HEK293 (cell line): ENCODE results near the gene BCLAF1.
A peak's percentile ranks its signal among the peaks of the same experiment; 100 is the strongest.

ENCODE experiments used
- GFI1B ChIP-seq: fragments of 450-650 bp; formaldehyde crosslinking; IDR thresholded peaks from 2 replicates; pipeline ENCODE4 v1.5.1; 2016; ENCODE audit warnings: missing biosample characterization, missing genetic modification characterization
- GLI2 ChIP-seq: fragments of 450-650 bp; formaldehyde crosslinking; IDR thresholded peaks from 2 replicates; pipeline ENCODE4; 2017; ENCODE audit warnings: missing biosample characterization, missing genetic modification characterization, low read depth, borderline replicate concordance
- KLF1 ChIP-seq: fragments of 450-650 bp; formaldehyde crosslinking; IDR thresholded peaks from 2 replicates; pipeline ENCODE4 v1.5.1; 2016; ENCODE audit warnings: missing biosample characterization, missing genetic modification characterization
- KLF7 ChIP-seq: fragments of 450-650 bp; formaldehyde crosslinking; IDR thresholded peaks from 2 replicates; pipeline ENCODE4 v1.5.1; 2016; ENCODE audit warnings: missing biosample characterization, missing genetic modification characterization, borderline replicate concordance
- MYNN ChIP-seq: fragments of 450-650 bp; formaldehyde crosslinking; IDR thresholded peaks from 2 replicates; pipeline ENCODE4 v1.5.1; 2016; ENCODE audit warnings: missing biosample characterization, missing genetic modification characterization, borderline replicate concordance
- OVOL3 ChIP-seq: fragments of 450-650 bp; formaldehyde crosslinking; IDR thresholded peaks from 2 replicates; pipeline ENCODE4 v1.5.1; 2016; ENCODE audit warnings: missing biosample characterization, missing genetic modification characterization
- PRDM10 ChIP-seq: fragments of 450-650 bp; formaldehyde crosslinking; IDR thresholded peaks from 2 replicates; pipeline ENCODE4 v1.5.1; 2016; ENCODE audit warnings: missing biosample characterization, missing genetic modification characterization
- TRIM28 ChIP-seq: IDR thresholded peaks from 2 replicates; pipeline ENCODE4 v1.6.1; 2011; ENCODE audit warnings: low read length, control low read depth, borderline replicate concordance
- ZBTB1 ChIP-seq: fragments of 450-650 bp; formaldehyde crosslinking; IDR thresholded peaks from 2 replicates; pipeline ENCODE4 v1.5.1; 2016; ENCODE audit warnings: missing biosample characterization, missing genetic modification characterization
- ZBTB11 ChIP-seq: fragments of 450-650 bp; formaldehyde crosslinking; conservative IDR thresholded peaks from 2 replicates; pipeline ENCODE4 v1.5.1; 2016; ENCODE audit warnings: low read depth, missing biosample characterization, missing genetic modification characterization
- ZBTB49 ChIP-seq: fragments of 450-650 bp; formaldehyde crosslinking; IDR thresholded peaks from 2 replicates; pipeline ENCODE4 v1.5.1; 2016; ENCODE audit warnings: missing biosample characterization, missing genetic modification characterization, low read depth
- ZFP69B ChIP-seq: fragments of 450-650 bp; formaldehyde crosslinking; IDR thresholded peaks from 2 replicates; pipeline ENCODE4 v1.5.1; 2016; ENCODE audit warnings: missing biosample characterization, missing genetic modification characterization
- ZNF169 ChIP-seq: fragments of 450-650 bp; formaldehyde crosslinking; IDR thresholded peaks from 2 replicates; pipeline ENCODE4 v1.5.1; 2016; ENCODE audit warnings: missing biosample characterization, missing genetic modification characterization
- ZNF292 ChIP-seq: fragments of 450-650 bp; formaldehyde crosslinking; IDR thresholded peaks from 2 replicates; pipeline ENCODE4 v1.5.1; 2016; ENCODE audit warnings: low read depth, missing biosample characterization, missing genetic modification characterization, borderline replicate concordance
- ZNF324 ChIP-seq: fragments of 450-650 bp; formaldehyde crosslinking; IDR thresholded peaks from 2 replicates; pipeline ENCODE4 v1.5.1; 2016; ENCODE audit warnings: missing biosample characterization, missing genetic modification characterization
- ZNF394 ChIP-seq: fragments of 450-650 bp; formaldehyde crosslinking; IDR thresholded peaks from 2 replicates; pipeline ENCODE4 v1.5.1; 2016; ENCODE audit warnings: missing biosample characterization, missing genetic modification characterization, mild to moderate bottlenecking, moderate library complexity, borderline replicate concordance
- ZNF398 ChIP-seq: fragments of 450-650 bp; formaldehyde crosslinking; IDR thresholded peaks from 2 replicates; pipeline ENCODE4 v1.5.1; 2017; ENCODE audit warnings: missing biosample characterization, missing genetic modification characterization
- ZNF423 ChIP-seq: fragments of 450-650 bp; formaldehyde crosslinking; IDR thresholded peaks from 2 replicates; pipeline ENCODE4 v1.5.1; 2016; ENCODE audit warnings: missing biosample characterization, missing genetic modification characterization
- ZNF433 ChIP-seq: fragments of 450-650 bp; formaldehyde crosslinking; IDR thresholded peaks from 2 replicates; pipeline ENCODE4 v1.5.1; 2016; ENCODE audit warnings: missing biosample characterization, missing genetic modification characterization, low read depth
- ZNF560 ChIP-seq: fragments of 450-650 bp; formaldehyde crosslinking; IDR thresholded peaks from 2 replicates; pipeline ENCODE4 v1.5.1; 2017; ENCODE audit warnings: missing biosample characterization, missing genetic modification characterization, borderline replicate concordance
- ZNF585B ChIP-seq: fragments of 450-650 bp; formaldehyde crosslinking; IDR thresholded peaks from 2 replicates; pipeline ENCODE4 v1.5.1; 2016; ENCODE audit warnings: missing biosample characterization, missing genetic modification characterization
- ZNF624 ChIP-seq: fragments of 450-650 bp; formaldehyde crosslinking; IDR thresholded peaks from 2 replicates; pipeline ENCODE4 v1.5.1; 2017; ENCODE audit warnings: missing biosample characterization, missing genetic modification characterization
- ZNF654 ChIP-seq: fragments of 450-650 bp; formaldehyde crosslinking; IDR thresholded peaks from 2 replicates; pipeline ENCODE4 v1.5.1; 2016; ENCODE audit warnings: low read depth, missing biosample characterization, missing genetic modification characterization
- ZNF677 ChIP-seq: fragments of 450-650 bp; IDR thresholded peaks from 2 replicates; pipeline ENCODE4 v1.5.0; 2018; ENCODE audit warnings: missing biosample characterization, mild to moderate bottlenecking, missing genetic modification characterization, moderate library complexity
- ZNF747 ChIP-seq: fragments of 450-650 bp; formaldehyde crosslinking; IDR thresholded peaks from 2 replicates; pipeline ENCODE4 v1.5.1; 2016; ENCODE audit warnings: missing biosample characterization, missing genetic modification characterization
- ZNF777 ChIP-seq: fragments of 450-650 bp; formaldehyde crosslinking; IDR thresholded peaks from 2 replicates; pipeline ENCODE4 v1.5.1; 2017; ENCODE audit warnings: missing biosample characterization, missing genetic modification characterization, borderline replicate concordance
- ZNF837 ChIP-seq: fragments of 450-650 bp; formaldehyde crosslinking; IDR thresholded peaks from 2 replicates; pipeline ENCODE4 v1.5.1; 2016; ENCODE audit warnings: missing biosample characterization, missing genetic modification characterization
- TF ChIP-seq, protein P1 (sequence below): fragments of 450-650 bp; formaldehyde crosslinking; IDR thresholded peaks from 2 replicates; pipeline ENCODE4 v1.5.1; 2016; ENCODE audit warnings: missing biosample characterization, missing genetic modification characterization

BCLAF1 gene

GRCh38 chr6:136226027-136226673 lies 63.5 kb downstream of the BCLAF1 start (continued):
- TF ChIP-seq ZBTB49 (tag by site-specific recombination) (no peak), ZNF560 (no peak), ZNF677 (tag by site-specific recombination) (no peak), ZBTB1 (tag by site-specific recombination) (no peak), TRIM28 (no peak), ZNF624 (tag by site-specific recombination) (no peak), MYNN (tag by site-specific recombination) (no peak), OVOL3 (tag by site-specific recombination) (no peak), PRDM10 (tag by site-specific recombination) (no peak), ZNF324 (tag by site-specific recombination) (no peak), KLF7 (tag by site-specific recombination) (no peak), ZFP69B (no peak), ZBTB11 (no peak), KLF1 (tag by site-specific recombination) (no peak), ZNF398 (tag by site-specific recombination) (no peak), ZNF433 (no peak), ZNF292 (tag by site-specific recombination) (no peak), ZNF585B (tag by site-specific recombination) (no peak), ZNF777 (tag by site-specific recombination) (no peak), GFI1B (tag by site-specific recombination) (no peak), ZNF654 (tag by site-specific recombination) (peak; percentile 99), ZNF169 (no peak), ZNF423 (tag by site-specific recombination) (no peak), GLI2 (tag by site-specific recombination) (no peak), ZNF747 (tag by site-specific recombination) (no peak), ZNF394 (tag by site-specific recombination) (no peak), ZNF837 (tag by site-specific recombination) (no peak)
- TF ChIP-seq, protein P1, sequence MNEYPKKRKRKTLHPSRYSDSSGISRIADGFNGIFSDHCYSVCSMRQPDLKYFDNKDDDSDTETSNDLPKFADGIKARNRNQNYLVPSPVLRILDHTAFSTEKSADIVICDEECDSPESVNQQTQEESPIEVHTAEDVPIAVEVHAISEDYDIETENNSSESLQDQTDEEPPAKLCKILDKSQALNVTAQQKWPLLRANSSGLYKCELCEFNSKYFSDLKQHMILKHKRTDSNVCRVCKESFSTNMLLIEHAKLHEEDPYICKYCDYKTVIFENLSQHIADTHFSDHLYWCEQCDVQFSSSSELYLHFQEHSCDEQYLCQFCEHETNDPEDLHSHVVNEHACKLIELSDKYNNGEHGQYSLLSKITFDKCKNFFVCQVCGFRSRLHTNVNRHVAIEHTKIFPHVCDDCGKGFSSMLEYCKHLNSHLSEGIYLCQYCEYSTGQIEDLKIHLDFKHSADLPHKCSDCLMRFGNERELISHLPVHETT (tag by site-specific recombination): no peak
